ENCODE data around the gene ZNF614.

ZNF614 gene

GRCh38 chr19:51965583-51965982, 62.6 kb downstream of the ZNF614 start:
- H3K27ac ChIP-seq (replicated peaks), result no peak overlapping the region
- H3K27me3 ChIP-seq (ENCODE audit: insufficient read depth, poor library complexity, severe bottlenecking), result no peaks in the 10 kb centered on the region
- no peak overlapping the region for H3K4me3 ChIP-seq (replicated peaks; ENCODE audit: insufficient read depth, low read length)
- DNase-seq (ENCODE audit: low read depth in 1 of 2, low spot score in 1 of 2), result no peak
- TF ChIP-seq POLR2AphosphoS5 (IDR thresholded peaks at IDR 0.05; ENCODE audit: low read depth) (no peak; the same call in 1 of the 2 replicates), REST (IDR thresholded peaks at IDR 0.05; ENCODE audit: insufficient replicate concordance, low read depth) (no peak), CTCF (IDR thresholded peaks at IDR 0.05; ENCODE audit: insufficient read depth, low read length) (no peak), GABPA (IDR thresholded peaks at IDR 0.05; ENCODE audit: low read depth) (no peak), SPI1 (IDR thresholded peaks at IDR 0.05; ENCODE audit: borderline replicate concordance, low read depth) (no peak)
